Sigmoid colon (tissue), 4 donors: ENCODE results near the gene CYTH2.

Experiments used
- CTCF ChIP-seq, 4 experiments: fragments of 450-650 bp in 3 of 4; fragments of 200-600 bp in 1 of 4; IDR thresholded peaks; one replicate each; pipeline ENCODE4 v1.5.1; 2016 to 2019; ENCODE audit warnings: antibody characterized with exemption in 4 of 4, mild to moderate bottlenecking in 3 of 4, moderate library complexity in 2 of 4
- EP300 ChIP-seq, 4 donors: sonication (generic); formaldehyde crosslinking; IDR thresholded peaks; one replicate each; pipeline ENCODE4 v1.6.1; 2017; ENCODE audit warnings: antibody characterized with exemption in 4 of 4

DNA sequence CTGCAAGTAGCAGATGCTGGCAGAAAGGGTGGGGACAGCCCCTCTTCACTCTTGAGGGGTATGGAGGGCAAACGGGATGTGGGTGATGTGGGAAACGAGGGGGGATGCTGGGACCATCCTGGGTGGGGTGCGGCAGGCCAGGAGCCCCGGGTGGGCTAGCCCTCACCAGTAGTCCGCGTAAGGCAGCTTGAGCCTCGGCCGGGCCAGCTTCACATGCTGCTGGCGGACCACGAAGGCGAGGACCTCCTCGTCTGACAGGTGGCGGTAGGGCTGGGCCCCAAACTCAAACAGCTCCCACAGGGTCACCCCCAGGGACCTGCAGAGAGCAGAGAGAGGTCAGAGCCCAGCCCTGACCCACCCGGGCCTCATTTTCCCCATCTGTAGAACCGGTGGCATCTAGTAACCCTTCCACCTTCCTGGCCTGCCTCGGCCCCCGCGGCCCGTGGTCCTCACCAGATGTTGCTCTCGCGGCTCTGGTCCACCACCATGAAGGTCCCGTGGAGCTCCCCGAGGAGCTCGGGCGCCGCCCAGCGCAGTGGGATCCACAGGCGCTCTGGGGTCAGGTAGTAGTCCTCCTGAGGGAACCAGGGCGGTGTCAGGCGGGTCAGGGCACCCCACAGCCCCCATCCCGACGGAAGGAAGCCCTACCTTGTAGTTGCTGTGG lies 31.8 kb downstream of the CYTH2 start:
- TF ChIP-seq CTCF (IDR thresholded peaks at IDR 0.05) (no peak), EP300 (IDR thresholded peaks at IDR 0.05) (no peak)
